Left ventricle myocardium inferior (tissue), 1 donor: Measurements from ENCODE around the gene GHRL. TPM values are rescaled to one million over a fixed set of nuclear protein-coding genes. Genes with fewer than 3 reads are reported as not detected.

ENCODE experiments used
- DNase-seq: peaks from one replicate; pipeline ENCODE4 v3.0.0-alpha.2; 2020
- H3K27ac ChIP-seq: fragments of 200-600 bp; replicated peaks from 2 replicates; pipeline ENCODE4 v1.8.0; 2021
- H3K27me3 ChIP-seq: fragments of 200-600 bp; 2 replicates; pipeline ENCODE4 v1.8.0; 2021; ENCODE audit warnings: low read depth
- H3K36me3 ChIP-seq: fragments of 200-600 bp; 2 replicates; pipeline ENCODE4 v1.8.0; 2021
- H3K4me1 ChIP-seq: fragments of 200-600 bp; 2 replicates; pipeline ENCODE4 v1.8.0; 2021
- H3K4me3 ChIP-seq: fragments of 200-600 bp; 2 replicates; pipeline ENCODE4 v1.8.0; 2021; ENCODE audit warnings: mild to moderate bottlenecking, moderate library complexity
- H3K9me3 ChIP-seq: fragments of 200-600 bp; replicated peaks from 2 replicates; pipeline ENCODE4 v1.8.0; 2021
- intact Hi-C: fragments of 100-400 bp; cut with micrococcal nuclease; formaldehyde crosslinking; loops from one replicate; pipeline ENCODE4 v1.11.0; 2022
- total RNA-seq: library from RNA; stranded (reverse); fragmentation: NEBNext Ultra II Directional; extraction: Animal tissue kit (Norgen Biotek cat#: 25700); gene quantifications from one replicate; pipeline ENCODE4 v1.2.1, GENCODE V29; 2021
- TF ChIP-seq, protein P1 (sequence below): fragments of 200-600 bp; IDR thresholded peaks from 2 replicates; pipeline ENCODE4 v1.8.0; 2021; ENCODE audit warnings: antibody characterized with exemption, mild to moderate bottlenecking, borderline replicate concordance
- donor health status: DM: no; HTN: yes; CAD: no; lungs with severe emphysema.

GHRL gene
- total RNA-seq, 1 donor from 2014 or later: 0.25 TPM

DNA sequence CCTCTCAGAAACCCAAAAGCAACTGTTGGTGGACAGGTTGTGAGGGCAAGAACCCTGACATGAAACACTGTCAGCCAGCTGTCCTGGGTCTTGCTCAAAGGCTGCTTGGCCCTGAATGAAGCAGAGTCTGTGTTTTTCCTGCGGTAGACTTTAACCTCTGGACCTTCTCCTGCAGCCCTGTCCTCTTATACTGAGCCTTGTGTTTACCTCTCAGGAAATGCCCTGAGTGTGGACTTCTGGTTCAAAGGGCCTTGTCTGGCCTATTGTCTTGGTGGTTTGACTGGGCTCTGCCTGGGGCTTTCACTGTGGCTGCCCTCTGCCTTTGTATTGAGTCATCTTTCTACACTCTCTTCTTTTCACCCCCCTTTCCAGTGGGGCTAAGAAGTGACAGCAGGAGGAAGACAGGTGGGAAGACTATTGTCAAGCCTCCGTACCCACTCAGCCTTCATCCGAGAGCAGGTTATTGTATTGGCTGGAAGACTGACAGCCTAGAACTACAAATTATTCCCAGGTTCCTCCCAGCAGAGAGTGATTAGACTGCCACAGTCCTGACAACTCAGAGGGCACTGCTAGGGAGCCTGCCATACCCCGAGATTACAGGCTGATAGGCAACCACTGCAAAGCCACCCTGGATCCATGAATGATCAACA lies 24.7 kb upstream of the GHRL start:
- Histone ChIP-seq H3K27ac (no peak overlapping the region), H3K27me3 (no peaks in the 10 kb centered on the region), H3K4me1 (peaks cover 49% of the 10 kb centered on the region), H3K36me3 (peaks cover 65% of the 10 kb centered on the region), H3K4me3 (no peak overlapping the region), H3K9me3 (no peaks in the 10 kb centered on the region)
- intact Hi-C loops: no loop called here
- no peak for DNase-seq
- TF ChIP-seq, protein P1, sequence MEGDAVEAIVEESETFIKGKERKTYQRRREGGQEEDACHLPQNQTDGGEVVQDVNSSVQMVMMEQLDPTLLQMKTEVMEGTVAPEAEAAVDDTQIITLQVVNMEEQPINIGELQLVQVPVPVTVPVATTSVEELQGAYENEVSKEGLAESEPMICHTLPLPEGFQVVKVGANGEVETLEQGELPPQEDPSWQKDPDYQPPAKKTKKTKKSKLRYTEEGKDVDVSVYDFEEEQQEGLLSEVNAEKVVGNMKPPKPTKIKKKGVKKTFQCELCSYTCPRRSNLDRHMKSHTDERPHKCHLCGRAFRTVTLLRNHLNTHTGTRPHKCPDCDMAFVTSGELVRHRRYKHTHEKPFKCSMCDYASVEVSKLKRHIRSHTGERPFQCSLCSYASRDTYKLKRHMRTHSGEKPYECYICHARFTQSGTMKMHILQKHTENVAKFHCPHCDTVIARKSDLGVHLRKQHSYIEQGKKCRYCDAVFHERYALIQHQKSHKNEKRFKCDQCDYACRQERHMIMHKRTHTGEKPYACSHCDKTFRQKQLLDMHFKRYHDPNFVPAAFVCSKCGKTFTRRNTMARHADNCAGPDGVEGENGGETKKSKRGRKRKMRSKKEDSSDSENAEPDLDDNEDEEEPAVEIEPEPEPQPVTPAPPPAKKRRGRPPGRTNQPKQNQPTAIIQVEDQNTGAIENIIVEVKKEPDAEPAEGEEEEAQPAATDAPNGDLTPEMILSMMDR: no peak

- no peaks in the 10 kb centered on the region for H3K9me3 ChIP-seq
- H3K27ac ChIP-seq: no peak overlapping the region
- H3K27me3 ChIP-seq: no peaks in the 10 kb centered on the region
- peaks cover 81% of the 10 kb centered on the region for H3K36me3 ChIP-seq
- no peak for DNase-seq
- H3K4me1 ChIP-seq: peaks cover 48% of the 10 kb centered on the region
- H3K4me3 ChIP-seq: no peak overlapping the region
- TF ChIP-seq, protein P1: no peak
- intact Hi-C loops: no loop called here
Observed at GRCh38 chr3:10315771-10316344, 23.1 kb upstream of the GHRL start.

DNA sequence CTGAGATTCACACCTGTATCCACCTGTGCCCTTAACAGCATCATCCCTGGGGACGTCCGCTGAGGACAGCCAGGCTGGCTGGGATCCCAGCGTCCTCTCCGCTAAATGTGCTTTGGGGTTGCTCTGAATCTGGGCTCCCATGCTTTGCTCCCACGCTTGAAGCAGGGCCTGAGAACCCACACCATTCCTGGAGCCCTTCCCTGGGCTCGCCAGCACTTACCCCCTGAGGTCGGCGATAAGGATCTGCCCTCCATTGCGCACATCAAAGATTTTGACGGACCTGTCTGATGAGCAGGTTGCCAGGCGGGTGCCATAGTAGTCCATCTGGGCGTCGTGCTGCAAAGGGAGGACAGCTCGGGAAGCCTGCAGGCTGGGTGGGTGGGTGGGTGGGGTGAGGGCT lies 22.4 kb upstream of the GHRL start:
- no peak overlapping the region for H3K4me3 ChIP-seq
- no peaks in the 10 kb centered on the region for H3K9me3 ChIP-seq
- intact Hi-C loops: no loop called here
- no peaks in the 10 kb centered on the region for H3K27me3 ChIP-seq
- TF ChIP-seq, protein P1: no peak
- DNase-seq: no peak
- H3K27ac ChIP-seq: no peak overlapping the region
- H3K4me1 ChIP-seq: peaks cover 44% of the 10 kb centered on the region
- H3K36me3 ChIP-seq: peaks cover 89% of the 10 kb centered on the region

- Histone ChIP-seq H3K27me3 (no peaks in the 10 kb centered on the region), H3K27ac (no peak overlapping the region), H3K4me3 (no peak overlapping the region), H3K4me1 (peaks cover 36% of the 10 kb centered on the region), H3K36me3 (peaks cover 94% of the 10 kb centered on the region), H3K9me3 (no peaks in the 10 kb centered on the region)
- intact Hi-C loops: no loop called here
- no peak for DNase-seq
- TF ChIP-seq, protein P1: no peak
Observed at GRCh38 chr3:10312861-10313260, 20.1 kb upstream of the GHRL start.

GRCh38 chr3:10312391-10312790 lies 19.6 kb upstream of the GHRL start:
- peaks cover 36% of the 10 kb centered on the region for H3K4me1 ChIP-seq
- TF ChIP-seq, protein P1: no peak
- peaks cover 94% of the 10 kb centered on the region for H3K36me3 ChIP-seq
- no peaks in the 10 kb centered on the region for H3K9me3 ChIP-seq
- H3K27me3 ChIP-seq: no peaks in the 10 kb centered on the region
- no peak overlapping the region for H3K27ac ChIP-seq
- DNase-seq: no peak
- no peak overlapping the region for H3K4me3 ChIP-seq
- intact Hi-C loops: no loop called here
